Ammon's horn (tissue), 1 donor: ENCODE results near the gene EEF1G.
"Not testable (repeated sequence)": the region's sequence is repeated elsewhere in the genome, so short reads cannot be mapped to it uniquely, and the experiment has no call there.

Source experiments
- DNase-seq: peaks from one replicate; pipeline ENCODE4 v3.0.0-alpha.2; 2016; ENCODE audit warnings: low spot score

EEF1G gene

GRCh38 chr11:62603072-62603408 is 29.3 kb upstream of the EEF1G start:
- no peak for DNase-seq

- DNase-seq = peak; percentile 84
These were observed 28.7 kb upstream of the EEF1G start for GRCh38 chr11:62602141-62603071.

- DNase-seq = peak; percentile 96
These were observed 27.9 kb upstream of the EEF1G start, which contains the start of gene MTA2 for GRCh38 chr11:62601372-62602140. TSS of gene MTA2 (minus strand) at chr11:62601865. CDS start at chr11:62601450, 415 bp downstream.

GRCh38 chr11:62601122-62601371 is 27.4 kb upstream of the EEF1G start:
- peak; percentile 54 for DNase-seq

- DNase-seq = no peak
These were observed 26.9 kb upstream of the EEF1G start for GRCh38 chr11:62600367-62601121.

GRCh38 chr11:62599901-62600300 is 26.2 kb upstream of the EEF1G start:
- DNase-seq = no peak

GRCh38 chr11:62599069-62599696 is 25.5 kb upstream of the EEF1G start:
- DNase-seq = peak; percentile 97

GRCh38 chr11:62595124-62595523 is 21.4 kb upstream of the EEF1G start:
- DNase-seq = no peak

- DNase-seq = peak; percentile 87
These were observed 19.8 kb upstream of the EEF1G start for GRCh38 chr11:62593434-62594044.

GRCh38 chr11:62592989-62593421 is 19.3 kb upstream of the EEF1G start:
- DNase-seq = peak; percentile 76

- no peak for DNase-seq
These were observed 18.6 kb upstream of the EEF1G start for GRCh38 chr11:62592146-62592815.

- DNase-seq = peak; percentile 100
These were observed 17.9 kb upstream of the EEF1G start, which contains the start of gene TUT1 for GRCh38 chr11:62591448-62592145. TSS of gene TUT1 (minus strand) at chr11:62591523. CDS start at chr11:62591485, 38 bp downstream.

- no peak for DNase-seq
These were observed 15.4 kb upstream of the EEF1G start for GRCh38 chr11:62588966-62589637.

- DNase-seq = not testable (repeated sequence)
These were observed 11.7 kb upstream of the EEF1G start for GRCh38 chr11:62585356-62585755.

- DNase-seq = not testable (repeated sequence)
These were observed 8.0 kb upstream of the EEF1G start for GRCh38 chr11:62581735-62582134.

GRCh38 chr11:62580959-62581715 is 7.4 kb upstream of the EEF1G start:
- DNase-seq = no peak

GRCh38 chr11:62579252-62579651 is 5.6 kb upstream of the EEF1G start:
- no peak for DNase-seq

- DNase-seq = no peak
These were observed 4.8 kb upstream of the EEF1G start for GRCh38 chr11:62578541-62578940.
